Glutamatergic neuron (in vitro differentiated cells): ENCODE measurements around the gene ATP2A3. TPM values are rescaled to one million over a fixed set of nuclear protein-coding genes. Genes with fewer than 3 reads are reported as not detected.

Source experiments
- DNase-seq: peaks from one replicate; pipeline ENCODE4 v3.0.0; 2022
- H3K27ac Mint-ChIP-seq: one replicate; pipeline ENCODE4 v1.8.0; 2020; ENCODE audit warnings: mild to moderate bottlenecking, mixed read lengths, inconsistent platforms; ENCODE audit not compliant: unreplicated experiment
- H3K27me3 Mint-ChIP-seq: one replicate; pipeline ENCODE4 v1.8.0; 2020; ENCODE audit warnings: mild to moderate bottlenecking, moderate library complexity, mixed read lengths, inconsistent platforms; ENCODE audit not compliant: unreplicated experiment
- H3K36me3 Mint-ChIP-seq: one replicate; pipeline ENCODE4 v1.8.0; 2020; ENCODE audit warnings: mild to moderate bottlenecking, mixed read lengths, inconsistent platforms; ENCODE audit not compliant: unreplicated experiment
- H3K4me1 Mint-ChIP-seq: one replicate; pipeline ENCODE4 v1.8.0; 2020; ENCODE audit warnings: mild to moderate bottlenecking, low read depth, mixed read lengths, inconsistent platforms; ENCODE audit not compliant: unreplicated experiment
- H3K4me3 Mint-ChIP-seq: one replicate; pipeline ENCODE4 v1.8.0; 2020; ENCODE audit warnings: mild to moderate bottlenecking, mixed read lengths, inconsistent platforms; ENCODE audit not compliant: unreplicated experiment
- H3K9me3 Mint-ChIP-seq: one replicate; pipeline ENCODE4 v1.8.0; 2020; ENCODE audit warnings: mild to moderate bottlenecking, moderate library complexity, mixed read lengths, inconsistent platforms; ENCODE audit not compliant: unreplicated experiment
- total RNA-seq: library from RNA; stranded (reverse); fragmentation: NEBNext Ultra II Directional; extraction: Animal tissue kit (Norgen Biotek cat#: 25700); gene quantifications from one replicate; pipeline ENCODE4 v1.2.1, GENCODE V29; 2021; ENCODE audit not compliant: unreplicated experiment
- TF ChIP-seq, protein P1 (sequence below): fragments of 200-600 bp; sonication (generic); IDR thresholded peaks from one replicate; pipeline ENCODE4 v1.5.0; 2021; ENCODE audit not compliant: partially characterized antibody, unreplicated experiment

The ATP2A3 gene
- total RNA-seq, 1 donor from 2014 or later = 97.8 TPM

DNA sequence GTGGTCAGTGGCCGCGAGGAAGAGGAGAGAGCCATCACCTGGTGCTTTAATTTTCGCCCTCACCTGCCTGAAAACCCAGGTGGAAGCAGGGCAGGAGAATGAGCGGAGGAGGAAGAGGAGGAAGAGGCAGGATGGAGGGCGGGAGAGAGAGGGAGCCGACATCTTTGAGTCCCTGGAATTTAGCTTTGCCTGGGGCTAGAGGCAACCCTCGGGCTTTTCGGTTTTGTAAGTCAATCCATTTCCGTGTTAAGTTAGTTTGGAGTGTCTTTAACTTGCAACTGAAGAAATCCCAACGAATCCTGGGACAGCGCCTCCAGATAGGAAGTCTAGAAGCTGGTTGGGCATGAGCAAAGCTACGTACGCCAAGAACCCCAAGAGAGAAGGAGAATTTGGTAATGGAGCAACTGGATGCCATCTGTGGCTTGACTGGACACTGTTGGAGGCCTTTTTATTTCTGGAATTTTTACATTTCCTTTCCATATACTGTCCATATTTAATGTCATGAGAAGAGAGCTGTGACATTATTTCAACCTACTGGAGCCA, 36.9 kb upstream of the ATP2A3 start:
- Mint-ChIP-seq H3K4me1 (peaks cover 5% of the 10 kb centered on the region), H3K9me3 (peaks cover 3% of the 10 kb centered on the region), H3K36me3 (no peaks in the 10 kb centered on the region), H3K27me3 (peaks cover 2% of the 10 kb centered on the region), H3K27ac (peak overlapping the region; percentile 24), H3K4me3 (no peak overlapping the region)
- TF ChIP-seq, protein P1, sequence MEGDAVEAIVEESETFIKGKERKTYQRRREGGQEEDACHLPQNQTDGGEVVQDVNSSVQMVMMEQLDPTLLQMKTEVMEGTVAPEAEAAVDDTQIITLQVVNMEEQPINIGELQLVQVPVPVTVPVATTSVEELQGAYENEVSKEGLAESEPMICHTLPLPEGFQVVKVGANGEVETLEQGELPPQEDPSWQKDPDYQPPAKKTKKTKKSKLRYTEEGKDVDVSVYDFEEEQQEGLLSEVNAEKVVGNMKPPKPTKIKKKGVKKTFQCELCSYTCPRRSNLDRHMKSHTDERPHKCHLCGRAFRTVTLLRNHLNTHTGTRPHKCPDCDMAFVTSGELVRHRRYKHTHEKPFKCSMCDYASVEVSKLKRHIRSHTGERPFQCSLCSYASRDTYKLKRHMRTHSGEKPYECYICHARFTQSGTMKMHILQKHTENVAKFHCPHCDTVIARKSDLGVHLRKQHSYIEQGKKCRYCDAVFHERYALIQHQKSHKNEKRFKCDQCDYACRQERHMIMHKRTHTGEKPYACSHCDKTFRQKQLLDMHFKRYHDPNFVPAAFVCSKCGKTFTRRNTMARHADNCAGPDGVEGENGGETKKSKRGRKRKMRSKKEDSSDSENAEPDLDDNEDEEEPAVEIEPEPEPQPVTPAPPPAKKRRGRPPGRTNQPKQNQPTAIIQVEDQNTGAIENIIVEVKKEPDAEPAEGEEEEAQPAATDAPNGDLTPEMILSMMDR = no peak
- DNase-seq = no peak

DNA sequence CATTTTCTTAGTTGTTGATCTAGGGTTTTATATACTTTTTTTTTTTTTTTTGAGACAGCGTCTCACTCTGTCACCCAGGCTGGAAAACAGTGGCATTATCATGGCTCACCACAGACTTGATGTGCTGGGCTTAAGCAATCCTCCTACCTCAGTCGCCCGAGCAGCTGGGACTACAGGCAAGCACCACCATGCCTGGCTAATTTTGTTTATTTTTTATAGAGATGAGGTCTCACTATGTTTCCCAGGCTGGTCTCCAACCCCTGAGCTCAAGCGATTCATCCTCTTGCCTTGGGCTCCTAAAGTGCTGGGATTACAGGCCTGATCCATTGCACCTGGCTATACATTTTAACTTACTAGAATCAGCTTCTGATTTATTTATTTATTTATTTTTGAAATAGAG, 34.2 kb upstream of the ATP2A3 start:
- TF ChIP-seq, protein P1 = no peak
- Mint-ChIP-seq H3K27me3 (no peaks in the 10 kb centered on the region), H3K36me3 (no peaks in the 10 kb centered on the region), H3K9me3 (no peaks in the 10 kb centered on the region), H3K27ac (no peak overlapping the region), H3K4me3 (no peak overlapping the region), H3K4me1 (peaks cover 4% of the 10 kb centered on the region)
- DNase-seq = no peak

GRCh38 chr17:3995067-3995466, 30.8 kb upstream of the ATP2A3 start:
- no peak for DNase-seq
- H3K27me3 Mint-ChIP-seq = no peaks in the 10 kb centered on the region
- H3K9me3 Mint-ChIP-seq = no peaks in the 10 kb centered on the region
- H3K36me3 Mint-ChIP-seq = no peaks in the 10 kb centered on the region
- no peak overlapping the region for H3K27ac Mint-ChIP-seq
- H3K4me3 Mint-ChIP-seq = no peak overlapping the region
- H3K4me1 Mint-ChIP-seq = peaks cover 3% of the 10 kb centered on the region
- TF ChIP-seq, protein P1 = no peak

DNA sequence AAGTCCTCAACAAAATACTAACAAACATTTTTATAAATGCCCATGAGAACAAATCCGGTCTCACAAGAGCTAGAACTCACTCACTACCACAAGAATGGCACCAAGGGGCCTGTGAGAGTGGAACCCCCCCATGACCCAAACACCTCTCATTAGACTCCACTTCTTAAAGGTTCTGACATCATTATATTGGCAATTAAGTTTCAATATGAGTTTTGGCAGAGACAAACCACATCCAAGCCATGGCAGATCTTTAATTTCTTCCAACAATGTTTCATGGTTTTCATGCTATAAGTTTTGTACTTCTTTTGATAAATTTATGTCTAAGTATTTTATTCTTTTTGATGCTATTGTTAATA, 30.0 kb upstream of the ATP2A3 start:
- H3K4me1 Mint-ChIP-seq = peaks cover 3% of the 10 kb centered on the region

DNA sequence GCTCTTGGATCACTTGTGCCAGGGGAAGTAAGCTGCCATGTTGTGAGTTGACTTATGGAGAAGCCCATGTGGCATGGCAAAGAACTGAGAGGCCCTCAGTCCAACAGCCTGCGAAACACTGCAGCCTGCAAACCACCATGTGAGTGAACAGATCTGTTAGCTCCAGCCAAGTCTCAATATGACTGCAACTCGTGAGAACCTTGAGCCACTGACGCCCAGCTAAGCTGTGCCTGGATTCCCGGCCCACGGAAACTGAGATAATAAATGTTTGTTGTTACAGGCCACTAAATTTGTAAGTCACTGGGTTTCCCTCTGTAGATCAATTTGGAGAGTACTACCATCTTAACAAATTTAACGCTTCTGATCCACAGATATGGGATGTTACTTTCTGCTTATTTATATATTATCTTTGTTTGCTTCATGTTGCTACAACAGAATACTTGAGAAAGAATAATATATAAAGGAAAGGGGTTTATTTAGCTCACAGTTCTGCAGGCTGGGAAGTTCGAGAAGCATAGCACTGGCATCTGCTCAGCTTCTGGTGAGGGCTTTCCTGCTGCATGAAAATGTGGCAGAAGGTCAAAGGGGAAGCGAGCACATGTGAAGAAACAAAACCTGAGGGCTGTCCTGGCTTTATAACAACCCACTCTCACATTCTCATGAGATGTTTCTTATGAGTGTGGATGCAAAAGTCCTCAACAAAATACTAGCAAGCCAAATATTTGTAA, 29.4 kb upstream of the ATP2A3 start:
- DNase-seq = no peak
- TF ChIP-seq, protein P1 = no peak
- Mint-ChIP-seq H3K27me3 (no peaks in the 10 kb centered on the region), H3K9me3 (no peaks in the 10 kb centered on the region), H3K4me1 (peaks cover 3% of the 10 kb centered on the region), H3K27ac (no peak overlapping the region), H3K36me3 (no peaks in the 10 kb centered on the region), H3K4me3 (no peak overlapping the region)

More for the DNA sequence above, 30.0 kb upstream of the ATP2A3 start:
- Mint-ChIP-seq H3K4me3 (no peak overlapping the region), H3K9me3 (no peaks in the 10 kb centered on the region), H3K27me3 (no peaks in the 10 kb centered on the region), H3K36me3 (no peaks in the 10 kb centered on the region), H3K27ac (no peak overlapping the region)
- no peak for DNase-seq
- TF ChIP-seq, protein P1 = no peak
